ENCODE results near the gene ADGRD1.

The ADGRD1 gene

GRCh38 chr12:130960787-130961186 lies 7.1 kb downstream of the ADGRD1 start:
- no peaks in the 10 kb centered on the region for H3K27me3 ChIP-seq (ENCODE audit: insufficient read depth, poor library complexity, severe bottlenecking)
- H3K4me3 ChIP-seq (ENCODE audit: severe bottlenecking) = no peak overlapping the region
- ATAC-seq (ENCODE audit: low read depth) = no peak
- no peak overlapping the region for H3K27ac ChIP-seq (ENCODE audit: poor library complexity, severe bottlenecking)
- H3K9me3 ChIP-seq (ENCODE audit: severe bottlenecking) = no peaks in the 10 kb centered on the region
- H3K4me1 ChIP-seq (ENCODE audit: insufficient read depth, poor library complexity, severe bottlenecking) = peaks cover 11% of the 10 kb centered on the region
- no peaks in the 10 kb centered on the region for H3K36me3 ChIP-seq (ENCODE audit: low read depth)
- TF ChIP-seq, protein P1, sequence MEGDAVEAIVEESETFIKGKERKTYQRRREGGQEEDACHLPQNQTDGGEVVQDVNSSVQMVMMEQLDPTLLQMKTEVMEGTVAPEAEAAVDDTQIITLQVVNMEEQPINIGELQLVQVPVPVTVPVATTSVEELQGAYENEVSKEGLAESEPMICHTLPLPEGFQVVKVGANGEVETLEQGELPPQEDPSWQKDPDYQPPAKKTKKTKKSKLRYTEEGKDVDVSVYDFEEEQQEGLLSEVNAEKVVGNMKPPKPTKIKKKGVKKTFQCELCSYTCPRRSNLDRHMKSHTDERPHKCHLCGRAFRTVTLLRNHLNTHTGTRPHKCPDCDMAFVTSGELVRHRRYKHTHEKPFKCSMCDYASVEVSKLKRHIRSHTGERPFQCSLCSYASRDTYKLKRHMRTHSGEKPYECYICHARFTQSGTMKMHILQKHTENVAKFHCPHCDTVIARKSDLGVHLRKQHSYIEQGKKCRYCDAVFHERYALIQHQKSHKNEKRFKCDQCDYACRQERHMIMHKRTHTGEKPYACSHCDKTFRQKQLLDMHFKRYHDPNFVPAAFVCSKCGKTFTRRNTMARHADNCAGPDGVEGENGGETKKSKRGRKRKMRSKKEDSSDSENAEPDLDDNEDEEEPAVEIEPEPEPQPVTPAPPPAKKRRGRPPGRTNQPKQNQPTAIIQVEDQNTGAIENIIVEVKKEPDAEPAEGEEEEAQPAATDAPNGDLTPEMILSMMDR (IDR thresholded peaks at IDR 0.05; ENCODE audit: poor library complexity, severe bottlenecking) = no peak
- no peak for DNase-seq (ENCODE audit: low spot score)

- no peaks in the 10 kb centered on the region for H3K27me3 ChIP-seq (ENCODE audit: insufficient read depth, poor library complexity, severe bottlenecking)
Measured at GRCh38 chr12:130961921-130962451, 8.3 kb downstream of the ADGRD1 start.

GRCh38 chr12:130965214-130965613 lies 11.5 kb downstream of the ADGRD1 start:
- TF ChIP-seq, protein P1 (IDR thresholded peaks at IDR 0.05; ENCODE audit: poor library complexity, severe bottlenecking) = no peak
- peaks cover 4% of the 10 kb centered on the region for H3K27me3 ChIP-seq (ENCODE audit: insufficient read depth, poor library complexity, severe bottlenecking)
- no peaks in the 10 kb centered on the region for H3K36me3 ChIP-seq (ENCODE audit: low read depth)
- no peaks in the 10 kb centered on the region for H3K9me3 ChIP-seq (ENCODE audit: severe bottlenecking)
- peak overlapping the region; percentile 58 for H3K27ac ChIP-seq (ENCODE audit: poor library complexity, severe bottlenecking)
- peaks cover 15% of the 10 kb centered on the region for H3K4me1 ChIP-seq (ENCODE audit: insufficient read depth, poor library complexity, severe bottlenecking)
- ATAC-seq (ENCODE audit: low read depth) (no peak), DNase-seq (ENCODE audit: low spot score) (no peak)
- H3K4me3 ChIP-seq (ENCODE audit: severe bottlenecking) = no peak overlapping the region

More at GRCh38 chr12:130961921-130962451, 8.3 kb downstream of the ADGRD1 start:
- Histone ChIP-seq H3K4me3 (ENCODE audit: severe bottlenecking) (no peak overlapping the region), H3K4me1 (ENCODE audit: insufficient read depth, poor library complexity, severe bottlenecking) (peaks cover 15% of the 10 kb centered on the region), H3K9me3 (ENCODE audit: severe bottlenecking) (no peaks in the 10 kb centered on the region), H3K36me3 (ENCODE audit: low read depth) (no peaks in the 10 kb centered on the region), H3K27ac (ENCODE audit: poor library complexity, severe bottlenecking) (no peak overlapping the region)
- ATAC-seq (ENCODE audit: low read depth) = no peak
- TF ChIP-seq, protein P1 (IDR thresholded peaks at IDR 0.05; ENCODE audit: poor library complexity, severe bottlenecking) = no peak
- DNase-seq (ENCODE audit: low spot score) = no peak

- TF ChIP-seq, protein P1 (IDR thresholded peaks at IDR 0.05; ENCODE audit: poor library complexity, severe bottlenecking) = no peak
- peak; percentile 77 for ATAC-seq (ENCODE audit: low read depth)
- H3K4me3 ChIP-seq (ENCODE audit: severe bottlenecking) = no peak overlapping the region
- H3K27ac ChIP-seq (ENCODE audit: poor library complexity, severe bottlenecking) = peak overlapping the region; percentile 58
- DNase-seq (ENCODE audit: low spot score) = no peak
- H3K36me3 ChIP-seq (ENCODE audit: low read depth) = no peaks in the 10 kb centered on the region
- peaks cover 4% of the 10 kb centered on the region for H3K27me3 ChIP-seq (ENCODE audit: insufficient read depth, poor library complexity, severe bottlenecking)
- no peaks in the 10 kb centered on the region for H3K9me3 ChIP-seq (ENCODE audit: severe bottlenecking)
- H3K4me1 ChIP-seq (ENCODE audit: insufficient read depth, poor library complexity, severe bottlenecking) = peaks cover 15% of the 10 kb centered on the region
Measured at GRCh38 chr12:130965668-130966067, 12.0 kb downstream of the ADGRD1 start.

GRCh38 chr12:130966443-130967030 lies 12.8 kb downstream of the ADGRD1 start:
- no peak for ATAC-seq (ENCODE audit: low read depth)
- Histone ChIP-seq H3K9me3 (ENCODE audit: severe bottlenecking) (no peaks in the 10 kb centered on the region), H3K4me1 (ENCODE audit: insufficient read depth, poor library complexity, severe bottlenecking) (peaks cover 15% of the 10 kb centered on the region)

More at GRCh38 chr12:130966443-130967030, 12.8 kb downstream of the ADGRD1 start:
- TF ChIP-seq, protein P1 (IDR thresholded peaks at IDR 0.05; ENCODE audit: poor library complexity, severe bottlenecking) = no peak
- peaks cover 4% of the 10 kb centered on the region for H3K27me3 ChIP-seq (ENCODE audit: insufficient read depth, poor library complexity, severe bottlenecking)
- H3K27ac ChIP-seq (ENCODE audit: poor library complexity, severe bottlenecking) = peak overlapping the region; percentile 58
- H3K4me3 ChIP-seq (ENCODE audit: severe bottlenecking) = no peak overlapping the region
- DNase-seq (ENCODE audit: low spot score) = no peak
- no peaks in the 10 kb centered on the region for H3K36me3 ChIP-seq (ENCODE audit: low read depth)
